Subcutaneous abdominal adipose tissue (tissue), 5 donors: ENCODE data around the gene MAPK7.

Experiments used
- H3K27ac ChIP-seq: one replicate; pipeline ENCODE4 v1.7.0; 2013; ENCODE audit warnings: low read depth, mild to moderate bottlenecking, inconsistent platforms, low read length, moderate library complexity
- H3K27me3 ChIP-seq, 5 donors: one replicate each; pipeline ENCODE4 v1.7.0; 2013; ENCODE audit warnings: low read length in 5 of 5, inconsistent platforms in 1 of 5; ENCODE audit not compliant: control insufficient read depth in 5 of 5, insufficient read depth in 4 of 5
- H3K36me3 ChIP-seq, 5 donors: one replicate each; pipeline ENCODE4 v1.7.0; 2013; ENCODE audit warnings: low read length in 5 of 5; ENCODE audit not compliant: control insufficient read depth in 5 of 5, insufficient read depth in 5 of 5
- H3K4me1 ChIP-seq, 5 donors: one replicate each; pipeline ENCODE4 v1.7.0; 2013; ENCODE audit warnings: low read length in 5 of 5, mild to moderate bottlenecking in 3 of 5, moderate library complexity in 1 of 5; ENCODE audit not compliant: control insufficient read depth in 5 of 5, insufficient read depth in 5 of 5
- H3K4me3 ChIP-seq, 5 donors: one replicate each; pipeline ENCODE4 v1.7.0; 2013; ENCODE audit warnings: low read length in 5 of 5, low read depth in 1 of 5
- H3K9ac ChIP-seq, 5 donors: one replicate each; pipeline ENCODE4 v1.7.0; 2013; ENCODE audit warnings: low read length in 5 of 5, mild to moderate bottlenecking in 4 of 5, moderate library complexity in 3 of 5
- H3K9me3 ChIP-seq, 5 donors: one replicate each; pipeline ENCODE4 v1.7.0; 2013; ENCODE audit warnings: low read length in 5 of 5; ENCODE audit not compliant: control insufficient read depth in 5 of 5
- donor health status: healthy.
- donor health status: healthy.
- donor health status: healthy.
- donor health status: healthy.
- donor health status: healthy.

MAPK7 gene

GRCh38 chr17:19334331-19334730 lies 44.0 kb upstream of the MAPK7 start:
- Histone ChIP-seq H3K27ac (no peak overlapping the region), H3K9ac (no peak overlapping the region), H3K4me3 (no peak overlapping the region), H3K4me1 (peaks cover 7 to 34% (median 25%) of the 10 kb centered on the region in 5 donors), H3K36me3 (peaks cover 0 to 44% (median 26%) of the 10 kb centered on the region in 5 donors), H3K27me3 (no peaks in the 10 kb centered on the region), H3K9me3 (no peaks in the 10 kb centered on the region)

- H3K4me1 ChIP-seq: peaks cover 7 to 45% (median 29%) of the 10 kb centered on the region in 5 donors
- H3K27ac ChIP-seq: no peak overlapping the region
- H3K4me3 ChIP-seq: no peak overlapping the region
- no peaks in the 10 kb centered on the region for H3K27me3 ChIP-seq
- H3K9me3 ChIP-seq: no peaks in the 10 kb centered on the region
- H3K36me3 ChIP-seq: peaks cover 0 to 34% (median 21%) of the 10 kb centered on the region in 5 donors
- no peak overlapping the region for H3K9ac ChIP-seq
Observed at GRCh38 chr17:19335951-19336631, 42.2 kb upstream of the MAPK7 start.

GRCh38 chr17:19336938-19337711 lies 41.2 kb upstream of the MAPK7 start:
- H3K27ac ChIP-seq: peak overlapping the region; percentile 41

GRCh38 chr17:19337712-19338023 lies 40.6 kb upstream of the MAPK7 start:
- Histone ChIP-seq H3K27me3 (no peaks in the 10 kb centered on the region), H3K4me1 (peaks cover 7 to 60% (median 35%) of the 10 kb centered on the region in 5 donors), H3K9me3 (no peaks in the 10 kb centered on the region), H3K27ac (peak overlapping the region; percentile 58), H3K9ac (peak overlapping the region in 1 of 5 donors; percentile 48), H3K4me3 (no peak overlapping the region), H3K36me3 (peaks cover 0 to 23% (median 15%) of the 10 kb centered on the region in 5 donors)

More at GRCh38 chr17:19336938-19337711, 41.2 kb upstream of the MAPK7 start:
- no peaks in the 10 kb centered on the region for H3K27me3 ChIP-seq
- no peak overlapping the region for H3K4me3 ChIP-seq
- H3K9ac ChIP-seq: peak overlapping the region in 1 of 5 donors; percentile 48
- peaks cover 0 to 24% (median 15%) of the 10 kb centered on the region in 5 donors for H3K36me3 ChIP-seq
- no peaks in the 10 kb centered on the region for H3K9me3 ChIP-seq
- H3K4me1 ChIP-seq: peaks cover 7 to 55% (median 33%) of the 10 kb centered on the region in 5 donors

GRCh38 chr17:19338031-19338990 lies 40.0 kb upstream of the MAPK7 start:
- Histone ChIP-seq H3K4me3 (no peak overlapping the region), H3K27ac (peak overlapping the region; percentile 58), H3K9me3 (no peaks in the 10 kb centered on the region), H3K27me3 (no peaks in the 10 kb centered on the region), H3K36me3 (peaks cover 0 to 18% (median 11%) of the 10 kb centered on the region in 5 donors), H3K9ac (no peak overlapping the region), H3K4me1 (peaks cover 7 to 67% (median 35%) of the 10 kb centered on the region in 5 donors)

DNA sequence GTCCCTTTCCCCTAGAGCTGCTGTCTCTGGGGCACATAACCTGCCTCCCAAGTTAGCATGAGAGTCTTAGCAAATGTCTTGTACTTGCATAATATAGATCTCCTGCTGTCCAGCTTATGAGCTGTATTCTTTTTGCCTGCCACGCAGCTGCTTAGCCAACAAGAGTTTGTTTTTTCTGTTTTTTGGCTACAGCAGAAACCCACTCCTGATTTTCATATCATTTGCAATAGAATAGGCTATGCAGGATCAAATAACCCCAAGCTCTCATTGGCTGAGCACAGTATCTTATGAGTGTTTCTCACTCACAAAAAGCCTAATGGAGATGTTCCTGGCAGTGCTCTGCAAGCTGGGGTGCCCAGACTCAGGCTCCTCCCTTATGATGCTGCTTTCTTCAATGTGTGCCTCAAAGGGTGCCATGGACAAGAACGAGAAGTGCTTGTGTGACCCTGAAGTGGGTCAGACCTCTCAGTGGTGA lies 38.9 kb upstream of the MAPK7 start:
- H3K9ac ChIP-seq: no peak overlapping the region
- H3K9me3 ChIP-seq: no peaks in the 10 kb centered on the region
- no peaks in the 10 kb centered on the region for H3K27me3 ChIP-seq
- peaks cover 9 to 76% (median 43%) of the 10 kb centered on the region in 5 donors for H3K4me1 ChIP-seq
- H3K36me3 ChIP-seq: peaks cover 0 to 7% (median under 1%) of the 10 kb centered on the region in 5 donors
- H3K27ac ChIP-seq: no peak overlapping the region
- no peak overlapping the region for H3K4me3 ChIP-seq

GRCh38 chr17:19341211-19341631 lies 37.1 kb upstream of the MAPK7 start:
- Histone ChIP-seq H3K27ac (peak overlapping the region; percentile 30), H3K27me3 (no peaks in the 10 kb centered on the region), H3K36me3 (peaks cover 0 to 5% (median 0%) of the 10 kb centered on the region in 5 donors), H3K9ac (no peak overlapping the region), H3K4me3 (no peak overlapping the region), H3K4me1 (peaks cover 16 to 84% (median 62%) of the 10 kb centered on the region in 5 donors), H3K9me3 (no peaks in the 10 kb centered on the region)

GRCh38 chr17:19341641-19342610 lies 36.4 kb upstream of the MAPK7 start:
- H3K27me3 ChIP-seq: no peaks in the 10 kb centered on the region
- H3K4me1 ChIP-seq: peaks cover 23 to 87% (median 66%) of the 10 kb centered on the region in 5 donors
- H3K9ac ChIP-seq: peak overlapping the region in 2 of 5 donors; percentile 15 to 21
- H3K27ac ChIP-seq: peak overlapping the region; percentile 30
- H3K9me3 ChIP-seq: no peaks in the 10 kb centered on the region
- H3K4me3 ChIP-seq: no peak overlapping the region
- peaks cover 0 to 3% (median 0%) of the 10 kb centered on the region in 5 donors for H3K36me3 ChIP-seq
